SJSA1 (cell line): Measurements from ENCODE around the gene GOLGA5. TPM values are rescaled to one million over a fixed set of nuclear protein-coding genes. Genes with fewer than 3 reads are reported as not detected.

ENCODE experiments used
- DNase-seq, 2 experiments: peaks; one replicate each; pipeline ENCODE4 v3.0.0-alpha.2; 2015 to 2020; ENCODE audit warnings: low spot score in 2 of 2, low read depth in 1 of 2
- H3K27ac ChIP-seq: fragments of 250-450 bp; sonication (Bioruptor Pico); 2 replicates; pipeline ENCODE4 v1.5.1; 2020; ENCODE audit warnings: mild to moderate bottlenecking, moderate library complexity
- H3K27me3 ChIP-seq: fragments of 250-450 bp; sonication (Bioruptor Pico); replicated peaks from 2 replicates; pipeline ENCODE4 v1.5.1; 2020; ENCODE audit warnings: mild to moderate bottlenecking, moderate library complexity
- H3K36me3 ChIP-seq: fragments of 250-450 bp; sonication (Bioruptor Pico); 2 replicates; pipeline ENCODE4 v1.5.1; 2020; ENCODE audit warnings: mild to moderate bottlenecking
- H3K4me1 ChIP-seq: fragments of 250-450 bp; sonication (Bioruptor Pico); replicated peaks from 2 replicates; pipeline ENCODE4 v1.6.1; 2021; ENCODE audit warnings: mild to moderate bottlenecking
- H3K4me3 ChIP-seq: fragments of 250-450 bp; sonication (Bioruptor Pico); 2 replicates; pipeline ENCODE4 v1.5.1; 2020; ENCODE audit warnings: mild to moderate bottlenecking
- H3K9me3 ChIP-seq: fragments of 250-450 bp; sonication (Bioruptor Pico); replicated peaks from 2 replicates; pipeline ENCODE4 v1.5.1; 2020; ENCODE audit warnings: mild to moderate bottlenecking
- total RNA-seq: library from RNA; depleted of rRNA; stranded (reverse); fragments of >200 nt; shearing (Covaris generic); gene quantifications from 2 replicates; pipeline ENCODE4 v1.2.3, GENCODE V29; 2014; rRNA removed

GOLGA5 gene
- total RNA-seq, 1 experiment from 2014 or later = 32.7 TPM

GRCh38 chr14:92887157-92887556 is 93.1 kb downstream of the GOLGA5 start:
- no peaks in the 10 kb centered on the region; the same call in 1 of the 2 replicates for H3K27me3 ChIP-seq
- H3K4me1 ChIP-seq = no peaks in the 10 kb centered on the region
- no peak for DNase-seq
- H3K36me3 ChIP-seq = no peaks in the 10 kb centered on the region
- H3K4me3 ChIP-seq = no peak overlapping the region
- H3K9me3 ChIP-seq = no peaks in the 10 kb centered on the region
- H3K27ac ChIP-seq = no peak overlapping the region

DNA sequence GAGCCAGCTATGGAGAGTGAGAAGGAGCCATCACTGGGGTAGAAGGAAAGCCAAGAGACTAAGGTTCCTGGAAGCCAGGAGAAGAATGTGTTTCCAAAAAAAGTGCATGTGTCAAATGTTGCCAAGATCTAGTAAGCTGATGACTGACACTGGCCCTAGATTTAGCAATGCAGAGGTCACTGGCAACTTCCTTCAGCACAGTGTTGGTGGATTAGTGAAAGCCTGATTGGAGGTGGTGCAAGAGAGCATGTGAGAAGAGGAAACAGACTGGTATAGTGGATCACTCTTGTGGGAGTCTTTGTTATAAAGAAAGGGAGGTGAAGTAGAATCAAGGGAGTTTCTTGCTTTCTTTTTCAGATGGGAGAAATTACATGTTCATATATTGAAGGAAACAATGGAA is 94.8 kb downstream of the GOLGA5 start:
- Histone ChIP-seq H3K4me3 (no peak overlapping the region), H3K4me1 (no peaks in the 10 kb centered on the region), H3K27me3 (no peaks in the 10 kb centered on the region), H3K36me3 (no peaks in the 10 kb centered on the region), H3K27ac (no peak overlapping the region), H3K9me3 (peaks cover 2% of the 10 kb centered on the region)
- DNase-seq = no peak

Other genes starting within 250 kb of the GOLGA5 start
- 136 and 156 TPM in 2 replicates for gene LGMN, start 45.7 kb upstream of the GOLGA5 start, total RNA-seq
- not detected in 2 replicates for gene CHGA, start 128.8 kb downstream of the GOLGA5 start, total RNA-seq